Transverse colon (tissue), 4 donors: ENCODE results near the gene PPARGC1A. TPM values are rescaled to one million over a fixed set of nuclear protein-coding genes. Genes with fewer than 3 reads are reported as not detected.

Source experiments
- DNase-seq: peaks from one replicate; pipeline ENCODE4 v3.0.0-alpha.2; 2019
- H3K27ac ChIP-seq, 4 donors: fragments of 200-600 bp; sonication (generic); 2 replicates each; pipeline ENCODE4 v1.5.1; 2016 to 2018; ENCODE audit warnings: inconsistent platforms in 4 of 4
- H3K27me3 ChIP-seq: fragments of 200-600 bp; sonication (generic); 2 replicates; pipeline ENCODE4 v1.5.1; 2017; ENCODE audit warnings: inconsistent platforms
- H3K36me3 ChIP-seq, 4 donors: fragments of 200-600 bp; sonication (generic); 2 replicates each; pipeline ENCODE4 v1.5.1; 2017 to 2019; ENCODE audit warnings: inconsistent platforms in 4 of 4
- H3K4me1 ChIP-seq, 4 donors: fragments of 200-600 bp; sonication (generic); 2 replicates each; pipeline ENCODE4 v1.5.1; 2017 to 2020; ENCODE audit warnings: inconsistent platforms in 4 of 4
- H3K4me3 ChIP-seq, 4 donors: fragments of 200-600 bp; sonication (generic); 1 replicate in 1 of 4; 2 replicates in 3 of 4; pipeline versions ENCODE4 v1.5.1 to v1.6.1; 2017 to 2019; ENCODE audit warnings: inconsistent platforms in 4 of 4
- H3K9me3 ChIP-seq, 2 donors: fragments of 200-600 bp; sonication (generic); 2 replicates each; pipeline ENCODE4 v1.5.1; 2017 to 2019; ENCODE audit warnings: inconsistent platforms in 2 of 2
- CTCF ChIP-seq, 5 experiments: fragments of 200-600 bp in 3 of 5; fragments of 450-650 bp in 2 of 5; sonication (generic) in 3 of 5; IDR thresholded peaks; 1 replicate in 2 of 5; 2 replicates in 3 of 5; pipeline ENCODE4 v1.5.1; 2016 to 2017; ENCODE audit warnings: antibody characterized with exemption in 5 of 5, inconsistent platforms in 3 of 5, mild to moderate bottlenecking in 2 of 5, moderate library complexity in 1 of 5
- EP300 ChIP-seq: sonication (generic); formaldehyde crosslinking; IDR thresholded peaks from one replicate; pipeline ENCODE4 v1.6.1; 2017; ENCODE audit warnings: antibody characterized with exemption, low read depth
- POLR2A ChIP-seq: fragments of 450-650 bp; IDR thresholded peaks from one replicate; pipeline ENCODE4 v1.6.1; 2016; ENCODE audit warnings: antibody characterized with exemption, mild to moderate bottlenecking, moderate library complexity
- POLR2AphosphoS5 ChIP-seq, 3 donors: sonication (generic); formaldehyde crosslinking; IDR thresholded peaks; one replicate each; pipeline ENCODE4 v1.6.1; 2016; ENCODE audit warnings: antibody characterized with exemption in 3 of 3
- WGBS, 2 donors: methylation state at CpG; one replicate each; pipeline ENCODE4 v1.1.5; 2018; ENCODE audit warnings: low coverage in 1 of 2; 5-methylcytosine and 5-hydroxymethylcytosine counted together
- in situ Hi-C, 4 donors: fragments of 200-750 bp; cut with MboI; loops; one replicate each; pipeline versions ENCODE4 v1.15.0 to v1.15.1; 2017; ENCODE audit warnings: low sequenced_read_pairs in 3 of 4, low pct_ligation_motif_present in 1 of 4, low pct_unique_long_range_greater_than_20kb in 1 of 4
- intact Hi-C: fragments of 100-400 bp; cut with DNase I; formaldehyde crosslinking; loops from one replicate; pipeline ENCODE4 v1.15.1; 2023; ENCODE audit warnings: low total_unique reads
- total RNA-seq, 4 donors: library from RNA; depleted of rRNA; stranded (reverse); fragments of >200 nt; gene quantifications; one replicate each; pipeline ENCODE4 v1.1.0, GENCODE V29; 2016

Gene PPARGC1A
- total RNA-seq, 4 donors from 2014 or later, result 63.7 to 4,431 (median 108) TPM

- Histone ChIP-seq H3K27ac (peak overlapping the region; percentile 71 to 86 (median 78)), H3K9me3 (no peaks in the 10 kb centered on the region), H3K27me3 (no peaks in the 10 kb centered on the region), H3K4me1 (peaks cover 20 to 47% (median 38%) of the 10 kb centered on the region in 4 donors), H3K4me3 (no peak overlapping the region), H3K36me3 (no peaks in the 10 kb centered on the region)
- no peak for DNase-seq
- TF ChIP-seq POLR2A (no peak), POLR2AphosphoS5 (IDR thresholded peaks at IDR 0.05) (peak in 1 of 3 donors; percentile 36)
- WGBS, 2 donors, result 59 to 67% methylated on average over 5 to 7 of the region's 7 CpGs
- intact Hi-C loops (no loop called here), in situ Hi-C loops (no loop called here)
Measured at GRCh38 chr4:23873717-23874535, 15.9 kb downstream of the PPARGC1A start.

- no peak for TF ChIP-seq EP300
- TF ChIP-seq POLR2AphosphoS5 (IDR thresholded peaks at IDR 0.05), result no peak
- no peak for TF ChIP-seq CTCF (IDR thresholded peaks at IDR 0.05)
- no peak for TF ChIP-seq POLR2A
- no peaks in the 10 kb centered on the region for H3K36me3 ChIP-seq
- intact Hi-C loops, result no loop called here
- H3K4me1 ChIP-seq, result peaks cover 16 to 31% (median 24%) of the 10 kb centered on the region in 4 donors
- no peaks in the 10 kb centered on the region for H3K9me3 ChIP-seq
- DNase-seq, result no peak
- in situ Hi-C loops, result no loop called here
- 75 to 83% methylated on average over 2 of the region's 2 CpGs for WGBS, 2 donors
- no peaks in the 10 kb centered on the region for H3K27me3 ChIP-seq
- H3K27ac ChIP-seq, result no peak overlapping the region
- no peak overlapping the region for H3K4me3 ChIP-seq
Measured at GRCh38 chr4:23871426-23871825, 18.4 kb downstream of the PPARGC1A start.

GRCh38 chr4:23866450-23867075 is 23.3 kb downstream of the PPARGC1A start:
- no peaks in the 10 kb centered on the region for H3K9me3 ChIP-seq
- no peak for DNase-seq
- no peaks in the 10 kb centered on the region for H3K36me3 ChIP-seq
- H3K4me3 ChIP-seq, result no peak overlapping the region
- intact Hi-C loops, result no loop called here
- peaks cover 0 to 9% (median 0%) of the 10 kb centered on the region in 4 donors for H3K4me1 ChIP-seq
- no peak overlapping the region for H3K27ac ChIP-seq
- 87 to 88% methylated on average over 11 of the region's 11 CpGs for WGBS, 2 donors
- in situ Hi-C loops, result no loop called here
- H3K27me3 ChIP-seq, result no peaks in the 10 kb centered on the region
- TF ChIP-seq CTCF (IDR thresholded peaks at IDR 0.05), result no peak
- TF ChIP-seq POLR2A, result no peak
- TF ChIP-seq POLR2AphosphoS5 (IDR thresholded peaks at IDR 0.05), result no peak
- no peak for TF ChIP-seq EP300

GRCh38 chr4:23861897-23862296 is 27.9 kb downstream of the PPARGC1A start:
- intact Hi-C loops, result no loop called here
- DNase-seq, result no peak
- Histone ChIP-seq H3K27ac (no peak overlapping the region), H3K27me3 (no peaks in the 10 kb centered on the region), H3K9me3 (no peaks in the 10 kb centered on the region), H3K36me3 (no peaks in the 10 kb centered on the region), H3K4me3 (no peak overlapping the region), H3K4me1 (peaks cover 2 to 33% (median 3%) of the 10 kb centered on the region in 4 donors)
- TF ChIP-seq EP300 (no peak), POLR2AphosphoS5 (IDR thresholded peaks at IDR 0.05) (no peak), CTCF (IDR thresholded peaks at IDR 0.05) (no peak), POLR2A (no peak)
- in situ Hi-C loops, result no loop called here
- WGBS, 2 donors, result 82 to 83% methylated on average over 1 of the region's 1 CpG
